Thoracic aorta endothelial cell (primary cell): ENCODE results near the gene FRMD8. TPM values are rescaled to one million over a fixed set of nuclear protein-coding genes. Genes with fewer than 3 reads are reported as not detected.

Experiments used
- small RNA-seq: library from RNA; depleted of rRNA; stranded (forward); fragments of <200 nt; gene quantifications from one replicate; pipeline ENCODE3, GENCODE V24; 2012
- total RNA-seq: library from RNA; depleted of rRNA; stranded (reverse); fragments of >200 nt; gene quantifications from 2 replicates; pipeline ENCODE4 v1.2.3, GENCODE V29; 2012

The FRMD8 gene, protein sequence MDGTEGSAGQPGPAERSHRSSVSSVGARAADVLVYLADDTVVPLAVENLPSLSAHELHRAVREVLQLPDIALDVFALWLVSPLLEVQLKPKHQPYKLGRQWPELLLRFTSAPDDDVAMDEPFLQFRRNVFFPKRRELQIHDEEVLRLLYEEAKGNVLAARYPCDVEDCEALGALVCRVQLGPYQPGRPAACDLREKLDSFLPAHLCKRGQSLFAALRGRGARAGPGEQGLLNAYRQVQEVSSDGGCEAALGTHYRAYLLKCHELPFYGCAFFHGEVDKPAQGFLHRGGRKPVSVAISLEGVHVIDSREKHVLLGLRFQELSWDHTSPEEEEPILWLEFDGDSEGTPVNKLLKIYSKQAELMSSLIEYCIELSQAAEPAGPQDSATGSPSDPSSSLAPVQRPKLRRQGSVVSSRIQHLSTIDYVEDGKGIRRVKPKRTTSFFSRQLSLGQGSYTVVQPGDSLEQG
- 75.7 and 81.5 TPM in 2 replicates for total RNA-seq

DNA sequence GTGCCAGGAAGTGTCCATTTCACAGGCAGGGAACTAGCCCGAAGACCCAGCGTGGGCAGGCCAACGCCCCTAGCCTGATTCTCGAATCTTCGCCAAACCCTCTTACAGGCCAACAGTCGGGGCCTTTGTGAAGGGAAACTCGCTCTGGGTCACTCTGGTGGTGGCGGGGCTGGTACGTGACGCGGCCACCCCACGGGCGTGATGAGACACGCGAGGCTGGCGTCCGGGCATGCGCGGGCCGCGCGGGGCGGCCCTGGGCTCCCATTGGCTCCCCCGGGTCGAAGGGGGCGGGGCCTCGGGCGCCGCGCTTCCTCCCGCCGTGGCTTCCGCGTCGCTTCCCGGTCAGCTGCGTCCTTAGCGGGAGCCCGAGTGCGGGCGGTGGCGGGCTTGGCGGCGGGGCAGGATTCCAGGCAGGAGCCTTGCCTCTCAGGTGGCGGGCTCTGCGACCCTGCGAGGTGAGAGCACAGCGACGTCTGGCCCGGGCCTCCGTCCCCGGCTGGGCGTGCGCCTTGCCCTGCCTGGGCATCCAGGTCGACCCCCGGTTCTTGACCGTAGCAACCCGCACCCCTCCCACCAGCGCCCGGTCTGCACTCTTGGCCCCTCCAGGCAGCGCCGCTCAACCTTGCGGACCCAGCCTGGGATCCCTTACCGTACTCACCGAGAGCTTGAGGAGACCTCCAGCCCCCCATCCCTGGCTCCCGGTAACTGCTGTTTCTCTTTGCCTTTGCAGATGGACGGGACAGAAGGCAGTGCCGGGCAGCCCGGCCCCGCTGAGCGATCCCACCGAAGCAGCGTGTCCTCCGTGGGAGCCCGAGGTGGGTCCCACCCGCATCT is at the start of gene FRMD8:
Gene FRMD8, plus strand, starts transcription at position 331 of the 834 bp plus-strand sequence. Its CDS starts 400 bp downstream, at position 731.

DNA sequence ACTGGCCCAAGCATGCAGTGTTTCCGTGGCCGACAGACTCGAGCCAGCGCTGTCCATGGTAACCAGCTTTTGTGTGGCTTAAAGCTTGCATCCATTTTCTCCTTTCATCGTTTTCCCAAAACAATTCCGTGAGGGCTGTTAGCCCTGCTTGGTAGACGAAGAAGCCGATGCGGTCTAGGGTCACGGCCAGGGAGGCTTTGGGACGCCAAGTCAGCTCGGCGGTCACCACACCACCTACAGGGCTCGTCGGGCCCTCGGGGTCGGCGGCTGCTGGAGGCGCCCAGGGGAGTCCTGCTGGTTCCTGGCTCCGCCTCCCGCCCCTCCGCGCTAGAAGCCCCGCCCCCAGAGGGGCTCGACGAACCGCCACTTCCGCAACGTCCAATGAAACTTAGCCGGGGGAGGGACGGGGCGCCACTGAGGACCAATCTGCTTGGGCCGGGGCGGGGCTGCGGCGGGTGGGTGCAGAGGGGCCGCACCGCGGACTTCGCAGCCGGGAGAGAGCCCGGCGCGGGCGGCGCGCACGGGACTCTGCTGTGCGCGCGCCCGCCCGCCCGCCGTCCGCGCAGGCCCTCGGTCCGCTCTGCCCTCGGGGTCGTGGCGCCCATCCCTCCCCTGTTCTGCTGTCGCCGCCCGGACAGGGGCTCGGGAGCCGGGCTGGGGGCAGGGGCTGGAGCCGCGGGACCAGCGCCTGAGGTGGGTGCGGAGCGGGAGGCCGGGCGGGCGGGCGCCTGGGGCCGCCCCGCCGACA is 32.0 kb upstream of the FRMD8 start, which contains the start of gene TIGD3:
Gene TIGD3, plus strand, starts transcription at position 487 of the 748 bp plus-strand sequence. CDS start 1,058 bp downstream, outside the sequence.

DNA sequence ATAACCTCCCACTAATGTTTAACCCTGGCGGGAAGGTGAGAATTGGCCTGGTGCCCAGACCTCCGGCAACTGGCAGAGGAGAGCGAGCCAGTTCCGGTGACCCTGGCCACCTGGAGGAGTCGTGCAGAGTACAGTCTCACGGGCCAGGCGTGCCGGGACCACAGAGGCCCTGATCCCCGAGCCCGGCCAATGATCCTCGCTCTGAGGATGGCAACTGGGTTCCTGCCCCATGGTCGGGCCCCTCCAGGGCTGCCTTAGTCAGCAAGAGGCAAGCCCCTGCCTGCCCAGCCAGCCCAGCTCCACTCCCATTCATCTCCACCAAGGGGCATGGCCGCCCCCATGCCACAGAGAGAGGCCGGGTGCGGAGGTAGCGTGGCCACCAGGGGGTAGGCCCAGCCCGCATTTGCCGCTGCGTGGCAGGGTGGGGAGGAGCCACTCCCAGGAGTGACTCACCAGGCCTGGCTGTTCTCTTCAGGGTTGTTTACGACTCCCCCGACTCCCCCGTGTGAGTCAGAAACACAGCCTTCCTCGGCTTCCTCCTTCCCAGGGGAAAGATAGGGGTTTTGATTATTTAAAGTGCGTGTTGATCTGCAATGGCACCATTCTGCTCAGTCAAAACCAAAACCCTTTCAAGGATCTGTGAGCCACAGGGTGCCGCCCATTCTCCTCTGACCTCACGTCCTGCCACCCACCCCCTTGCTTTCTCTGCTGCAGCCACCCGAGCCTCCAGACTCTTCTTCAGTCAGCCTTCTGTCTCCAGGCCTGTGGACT is 4.2 kb upstream of the FRMD8 start, which contains the start of gene SLC25A45:
Gene SLC25A45, minus strand, starts transcription at position 614 of the 771 bp plus-strand sequence. CDS start 695 bp downstream, outside the sequence.

DNA sequence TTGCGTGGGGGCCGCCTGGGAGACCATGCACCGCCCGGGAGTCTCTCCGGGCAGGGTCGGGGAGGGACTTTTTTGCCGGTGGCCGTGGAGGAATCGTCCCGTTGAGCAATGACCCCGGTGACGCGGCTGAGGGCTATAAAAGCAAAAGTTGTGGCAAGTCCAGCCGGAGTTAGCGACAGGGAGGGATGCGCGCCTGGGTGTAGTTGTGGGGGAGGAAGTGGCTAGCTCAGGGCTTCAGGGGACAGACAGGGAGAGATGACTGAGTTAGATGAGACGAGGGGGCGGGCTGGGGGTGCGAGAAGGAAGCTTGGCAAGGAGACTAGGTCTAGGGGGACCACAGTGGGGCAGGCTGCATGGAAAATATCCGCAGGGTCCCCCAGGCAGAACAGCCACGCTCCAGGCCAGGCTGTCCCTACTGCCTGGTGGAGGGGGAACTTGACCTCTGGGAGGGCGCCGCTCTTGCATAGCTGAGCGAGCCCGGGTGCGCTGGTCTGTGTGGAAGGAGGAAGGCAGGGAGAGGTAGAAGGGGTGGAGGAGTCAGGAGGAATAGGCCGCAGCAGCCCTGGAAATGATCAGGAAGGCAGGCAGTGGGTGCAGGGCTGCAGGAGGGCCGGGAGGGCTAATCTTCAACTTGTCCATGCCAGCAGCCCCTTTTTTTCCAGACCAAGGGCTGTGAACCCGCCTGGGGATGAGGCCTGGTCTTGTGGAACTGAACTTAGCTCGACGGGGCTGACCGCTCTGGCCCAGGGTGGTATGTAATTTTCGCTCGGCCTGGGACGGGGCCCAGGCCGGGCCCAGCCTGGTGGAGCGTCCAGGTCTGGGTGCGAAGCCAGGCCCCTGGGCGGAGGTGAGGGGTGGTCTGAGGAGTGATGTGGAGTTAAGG is 36.4 kb downstream of the FRMD8 start, which contains the start of gene NEAT1:
Gene NEAT1, plus strand, starts transcription at position 166 of the 883 bp plus-strand sequence.

Small RNAs within 50 kb of the gene (small RNA-seq; reads per million reads assigned to genes)
- gene RF01684, result not detected

Other genes with a start within 250 kb of the FRMD8 start
- gene SPDYC, start 216.4 kb upstream of the FRMD8 start, total RNA-seq, result not detected in 2 replicates
- gene CAPN1, start 204.7 kb upstream of the FRMD8 start, total RNA-seq, result 155 and 234 TPM in 2 replicates
- 15.3 and 23.9 TPM in 2 replicates for gene POLA2, start 124.7 kb upstream of the FRMD8 start, total RNA-seq
- 19.5 and 28.3 TPM in 2 replicates for gene CDC42EP2, start 71.8 kb upstream of the FRMD8 start, total RNA-seq
- gene DPF2, start 52.8 kb upstream of the FRMD8 start, total RNA-seq, result 45.1 and 49.1 TPM in 2 replicates
- 0.13 and 0.14 TPM in 2 replicates for gene TIGD3, start 31.9 kb upstream of the FRMD8 start, total RNA-seq
- 1.6 and 2.1 TPM in 2 replicates for gene SLC25A45, start 4.0 kb upstream of the FRMD8 start, total RNA-seq
- 374 and 513 TPM in 2 replicates for gene NEAT1, start 36.2 kb downstream of the FRMD8 start, total RNA-seq
- gene MALAT1, start 112.4 kb downstream of the FRMD8 start, total RNA-seq, result 8,473 and 10,964 TPM in 2 replicates
- gene SCYL1, start 138.4 kb downstream of the FRMD8 start, total RNA-seq, result 62.0 and 67.9 TPM in 2 replicates
- gene LTBP3, start 171.7 kb downstream of the FRMD8 start, total RNA-seq, result 20.5 and 26.1 TPM in 2 replicates
- 45.3 and 55.4 TPM in 2 replicates for gene ZNRD2, start 183.8 kb downstream of the FRMD8 start, total RNA-seq
- 12.6 and 15.7 TPM in 2 replicates for gene FAM89B, start 185.9 kb downstream of the FRMD8 start, total RNA-seq
- 21.0 and 27.2 TPM in 2 replicates for gene EHBP1L1, start 189.4 kb downstream of the FRMD8 start, total RNA-seq
- 0.14 and 0.40 TPM in 2 replicates for gene KCNK7, start 209.2 kb downstream of the FRMD8 start, total RNA-seq
- gene MAP3K11, start 227.6 kb downstream of the FRMD8 start, total RNA-seq, result 92.1 and 93.2 TPM in 2 replicates
- gene PCNX3, start 229.1 kb downstream of the FRMD8 start, total RNA-seq, result 30.6 and 37.7 TPM in 2 replicates